ENCODE measurements around the gene CFDP1.

The CFDP1 gene

GRCh38 chr16:75315539-75316306 lies 117.6 kb downstream of the CFDP1 start:
- no peak for DNase-seq

- DNase-seq = no peak
These were observed 120.4 kb downstream of the CFDP1 start for GRCh38 chr16:75312875-75313274.

- no peak for DNase-seq
These were observed 121.8 kb downstream of the CFDP1 start for GRCh38 chr16:75311383-75311938.

- no peak for DNase-seq
These were observed 122.8 kb downstream of the CFDP1 start for GRCh38 chr16:75310541-75310940.

- no peak for DNase-seq
These were observed 123.3 kb downstream of the CFDP1 start for GRCh38 chr16:75309899-75310430.

- no peak for DNase-seq
These were observed 124.1 kb downstream of the CFDP1 start for GRCh38 chr16:75309156-75309555.

GRCh38 chr16:75308011-75308410 lies 125.3 kb downstream of the CFDP1 start:
- DNase-seq = no peak

GRCh38 chr16:75307506-75307905 lies 125.8 kb downstream of the CFDP1 start:
- DNase-seq = no peak

GRCh38 chr16:75306099-75306762 lies 127.1 kb downstream of the CFDP1 start:
- DNase-seq = no peak

- DNase-seq = no peak
These were observed 127.8 kb downstream of the CFDP1 start for GRCh38 chr16:75305364-75306098.

GRCh38 chr16:75304521-75305363 lies 128.6 kb downstream of the CFDP1 start:
- DNase-seq = no peak

- DNase-seq = no peak
These were observed 131.5 kb downstream of the CFDP1 start for GRCh38 chr16:75301804-75302203.

- no peak for DNase-seq
These were observed 135.0 kb downstream of the CFDP1 start for GRCh38 chr16:75298267-75298666.

- DNase-seq = no peak
These were observed 136.7 kb downstream of the CFDP1 start for GRCh38 chr16:75296606-75297005.

- no peak for DNase-seq
These were observed 138.4 kb downstream of the CFDP1 start for GRCh38 chr16:75294773-75295459.

- DNase-seq = no peak
These were observed 139.5 kb downstream of the CFDP1 start for GRCh38 chr16:75293772-75294171.

- no peak for DNase-seq
These were observed 140.1 kb downstream of the CFDP1 start for GRCh38 chr16:75293173-75293572.

- no peak for DNase-seq
These were observed 140.6 kb downstream of the CFDP1 start for GRCh38 chr16:75292691-75293090.

GRCh38 chr16:75289189-75289588 lies 144.1 kb downstream of the CFDP1 start:
- no peak for DNase-seq

- peak; percentile 62 for DNase-seq
These were observed 144.6 kb downstream of the CFDP1 start for GRCh38 chr16:75288596-75289120.

GRCh38 chr16:75288181-75288580 lies 145.1 kb downstream of the CFDP1 start:
- no peak for DNase-seq

All from CD4-positive, alpha-beta T cell treated with Interleukin-15 for 1 hour (primary cell).